ENCODE measurements around the gene ANKS1A.

GRCh38 chr6:34894693-34895092 lies 5.6 kb downstream of the ANKS1A start:
- TF ChIP-seq CTCF (IDR thresholded peaks at IDR 0.05) (no peak), POLR2A (IDR thresholded peaks at IDR 0.05) (no peak), POLR2AphosphoS5 (IDR thresholded peaks at IDR 0.05) (no peak)
